Measurements from ENCODE around the gene SMARCE1.

The SMARCE1 gene

DNA sequence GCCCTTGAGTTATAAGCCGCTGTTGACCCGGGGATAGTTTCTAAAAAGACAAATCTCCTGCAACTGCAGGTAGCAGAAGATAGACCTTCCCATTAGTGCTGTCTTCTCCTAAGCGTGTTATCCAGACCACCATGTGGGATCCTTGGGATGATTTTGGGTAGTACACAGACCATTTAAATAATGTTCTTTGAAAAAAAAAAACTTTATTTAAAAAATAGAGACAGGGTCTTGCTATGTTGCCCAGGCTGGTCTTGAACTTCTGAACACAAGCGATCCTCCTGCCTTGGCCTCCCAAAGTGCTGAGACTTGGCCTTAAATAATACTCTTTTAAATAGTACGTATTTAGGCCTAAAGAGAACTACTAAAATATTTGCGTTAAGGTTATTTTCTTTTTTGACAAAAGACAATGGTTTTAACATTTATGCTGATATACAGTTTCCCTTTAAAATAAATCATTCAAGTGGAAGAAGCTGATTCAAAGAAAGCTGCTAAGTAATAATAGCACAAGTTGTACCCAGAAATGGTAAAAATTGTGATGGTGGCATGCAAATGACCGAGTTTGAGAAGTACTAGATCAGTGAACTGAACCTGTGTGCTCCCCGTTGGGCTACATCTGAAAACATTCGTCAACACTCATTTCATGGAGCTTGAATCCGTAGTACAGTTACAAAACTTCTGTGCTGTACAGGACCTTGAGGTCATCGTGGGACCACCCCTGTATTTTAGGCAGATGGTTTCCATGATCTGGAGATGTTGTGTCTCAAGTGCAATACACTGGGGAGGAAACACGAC is 24.0 kb downstream of the SMARCE1 start:
- Mint-ChIP-seq H3K27me3 (no peaks in the 10 kb centered on the region), H3K9me3 (no peaks in the 10 kb centered on the region), H3K4me3 (peak overlapping the region; percentile 69 to 71), H3K4me1 (peaks cover 39 to 69% of the 10 kb centered on the region in 2 donors), H3K36me3 (peaks cover 8 to 12% of the 10 kb centered on the region in 2 donors), H3K27ac (peak overlapping the region; percentile 75)
- ATAC-seq (replicated peaks) (peak; percentile 64 to 67), DNase-seq (peak; percentile 53)

DNA sequence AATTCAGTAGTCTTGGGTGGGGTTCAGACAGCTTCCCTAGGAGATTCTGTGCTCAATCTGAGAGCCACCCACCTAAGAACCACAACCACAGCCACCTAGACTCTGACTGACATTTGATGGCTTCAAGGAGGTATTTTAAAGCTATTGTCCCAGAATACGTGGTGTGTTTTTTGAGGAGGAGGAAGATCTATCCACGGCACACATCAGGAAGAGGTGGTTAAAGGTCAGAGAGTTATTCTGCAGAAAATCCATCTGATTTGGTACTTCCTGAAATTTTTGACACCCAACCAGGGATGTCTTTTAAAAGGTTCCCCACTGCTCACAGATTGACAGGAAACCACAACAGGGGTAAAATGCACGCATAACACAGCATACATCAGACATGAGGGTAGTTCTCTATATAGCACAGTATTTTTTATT is 25.1 kb downstream of the SMARCE1 start:
- Mint-ChIP-seq H3K9me3 (no peaks in the 10 kb centered on the region), H3K4me1 (peaks cover 45 to 76% of the 10 kb centered on the region in 2 donors), H3K27me3 (no peaks in the 10 kb centered on the region), H3K36me3 (peaks cover 8% of the 10 kb centered on the region in 2 donors), H3K4me3 (peak overlapping the region; percentile 37 to 47), H3K27ac (peak overlapping the region; percentile 72)
- DNase-seq (no peak), ATAC-seq (replicated peaks) (peak; percentile 64 to 73)

DNA sequence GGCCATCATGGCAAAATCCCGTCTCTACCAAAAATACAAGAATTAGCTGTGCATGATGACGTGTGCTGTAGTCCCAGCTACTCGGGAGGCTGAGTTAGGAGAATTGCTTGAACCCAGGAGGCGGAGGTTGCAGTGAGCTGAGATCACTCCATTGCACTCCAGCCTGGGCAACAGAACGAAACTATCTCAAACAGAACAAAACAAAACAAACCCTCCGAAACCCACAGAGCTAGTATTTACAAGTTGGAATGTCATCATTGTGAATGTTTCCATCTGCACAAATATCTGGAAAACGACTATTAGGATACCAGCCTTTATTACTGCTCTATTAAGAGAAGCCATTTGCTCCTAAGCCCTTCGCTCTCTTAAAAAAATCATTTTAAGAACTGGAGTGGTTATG is 26.0 kb downstream of the SMARCE1 start:
- peak overlapping the region; percentile 31 for H3K27ac Mint-ChIP-seq
- peaks cover 54 to 86% of the 10 kb centered on the region in 2 donors for H3K4me1 Mint-ChIP-seq
- H3K27me3 Mint-ChIP-seq, result no peaks in the 10 kb centered on the region
- H3K9me3 Mint-ChIP-seq, result no peaks in the 10 kb centered on the region
- no peak for ATAC-seq (replicated peaks)
- H3K4me3 Mint-ChIP-seq, result peak overlapping the region in 1 of 2 donors; percentile 11
- no peak for DNase-seq
- peaks cover 0 to 5% of the 10 kb centered on the region in 2 donors for H3K36me3 Mint-ChIP-seq

DNA sequence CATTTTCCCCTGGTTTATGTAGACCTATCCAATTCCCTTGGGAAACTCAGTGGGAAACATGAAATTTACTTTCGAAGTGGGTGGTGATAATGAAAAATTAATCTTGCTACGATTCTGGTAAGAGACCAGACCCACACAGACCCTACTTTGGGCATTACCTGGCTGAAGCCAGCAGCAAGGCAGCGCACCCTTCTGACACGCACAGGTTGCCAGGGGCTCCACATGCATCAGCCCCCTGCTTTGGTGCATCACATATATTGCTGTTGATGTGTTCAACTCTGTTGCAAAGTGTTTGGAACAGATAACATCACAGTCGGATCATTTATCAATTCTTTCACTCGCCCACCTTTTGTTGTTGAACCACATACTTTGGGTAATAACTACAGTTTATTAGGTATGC is 26.6 kb downstream of the SMARCE1 start:
- peak overlapping the region; percentile 11 to 45 for H3K4me3 Mint-ChIP-seq
- H3K36me3 Mint-ChIP-seq, result peaks cover 0 to 2% of the 10 kb centered on the region in 2 donors
- no peaks in the 10 kb centered on the region for H3K9me3 Mint-ChIP-seq
- DNase-seq, result no peak
- H3K27me3 Mint-ChIP-seq, result no peaks in the 10 kb centered on the region
- peaks cover 60 to 91% of the 10 kb centered on the region in 2 donors for H3K4me1 Mint-ChIP-seq
- peak overlapping the region; percentile 76 for H3K27ac Mint-ChIP-seq
- ATAC-seq (replicated peaks), result no peak

DNA sequence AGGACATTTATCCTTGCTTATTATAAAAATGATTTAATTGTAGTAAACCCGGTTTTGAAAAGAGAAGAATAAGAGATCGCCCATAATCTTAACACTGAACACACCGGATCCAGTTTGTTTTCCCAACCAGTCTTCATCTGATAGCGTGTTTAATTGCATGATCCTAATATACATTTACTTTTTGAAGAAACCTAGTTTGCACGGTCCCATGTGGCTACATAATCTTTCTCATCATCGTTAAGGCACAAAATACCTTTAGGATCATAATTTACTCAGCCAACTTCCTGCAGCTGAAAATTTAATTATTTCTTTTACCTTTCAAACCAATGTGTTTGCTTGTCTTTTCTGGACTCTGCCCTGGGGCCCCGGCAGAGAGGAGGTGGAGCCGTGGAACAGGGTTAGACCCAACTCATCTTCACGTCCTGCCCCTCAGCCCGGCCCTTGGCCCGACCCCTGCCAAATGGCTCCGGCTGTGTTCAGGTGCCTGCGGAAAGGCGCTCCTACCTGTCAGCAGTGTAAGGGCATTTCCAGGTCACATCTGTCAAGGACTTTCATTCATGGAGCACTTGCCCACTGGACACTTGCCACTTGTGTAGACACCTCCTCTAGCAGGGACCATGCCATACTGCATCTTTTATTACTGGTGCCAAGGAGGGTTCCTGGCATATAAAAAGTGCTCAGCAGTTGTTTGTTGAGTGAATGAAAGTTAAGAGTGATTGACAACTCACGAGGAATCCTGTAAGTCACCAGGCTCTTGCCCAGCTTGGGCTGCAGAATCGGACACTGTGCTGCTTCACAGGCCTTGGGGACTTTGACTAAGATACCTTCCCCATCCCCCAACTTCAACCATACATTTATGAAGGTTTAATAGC is 28.6 kb downstream of the SMARCE1 start:
- Mint-ChIP-seq H3K27ac (peak overlapping the region; percentile 92), H3K27me3 (no peaks in the 10 kb centered on the region), H3K4me3 (peak overlapping the region; percentile 75 to 81)

DNA sequence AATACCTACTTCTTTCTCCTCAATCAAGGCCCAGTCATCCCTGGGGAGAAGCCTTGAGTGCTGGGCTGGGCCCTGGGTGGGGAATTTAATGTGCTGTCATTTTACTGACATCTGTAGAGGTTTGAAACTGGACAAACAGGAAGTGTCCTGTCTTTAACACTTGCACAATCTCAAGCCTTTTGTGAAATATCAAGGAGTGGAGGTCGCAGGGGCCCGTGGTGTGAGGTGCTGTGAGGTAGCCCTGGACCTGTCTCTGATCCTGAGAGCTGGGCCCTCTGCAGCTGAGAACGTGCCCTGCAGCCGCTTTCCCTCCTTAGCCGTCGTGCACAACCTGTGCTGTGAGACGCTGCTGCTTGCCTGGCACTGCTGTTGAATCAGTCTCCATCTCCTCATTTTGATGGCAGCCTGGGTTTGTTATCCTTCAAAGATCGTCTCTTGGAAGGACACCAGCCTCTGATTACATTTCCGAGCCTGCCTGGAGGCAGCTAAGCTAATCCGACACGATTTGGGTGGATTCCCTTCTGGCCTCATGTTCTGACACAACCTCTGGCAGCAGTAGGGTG is 29.9 kb downstream of the SMARCE1 start:
- Mint-ChIP-seq H3K4me3 (peak overlapping the region in 1 of 2 donors; percentile 10), H3K27me3 (no peaks in the 10 kb centered on the region), H3K36me3 (no peaks in the 10 kb centered on the region), H3K4me1 (peaks cover 67 to 95% of the 10 kb centered on the region in 2 donors), H3K9me3 (no peaks in the 10 kb centered on the region), H3K27ac (peak overlapping the region; percentile 75)
- DNase-seq (no peak), ATAC-seq (replicated peaks) (no peak)

More for the DNA sequence above, 28.6 kb downstream of the SMARCE1 start:
- no peaks in the 10 kb centered on the region for H3K36me3 Mint-ChIP-seq
- no peaks in the 10 kb centered on the region for H3K9me3 Mint-ChIP-seq
- H3K4me1 Mint-ChIP-seq, result peaks cover 66 to 92% of the 10 kb centered on the region in 2 donors
- DNase-seq, result no peak
- no peak for ATAC-seq (replicated peaks)

DNA sequence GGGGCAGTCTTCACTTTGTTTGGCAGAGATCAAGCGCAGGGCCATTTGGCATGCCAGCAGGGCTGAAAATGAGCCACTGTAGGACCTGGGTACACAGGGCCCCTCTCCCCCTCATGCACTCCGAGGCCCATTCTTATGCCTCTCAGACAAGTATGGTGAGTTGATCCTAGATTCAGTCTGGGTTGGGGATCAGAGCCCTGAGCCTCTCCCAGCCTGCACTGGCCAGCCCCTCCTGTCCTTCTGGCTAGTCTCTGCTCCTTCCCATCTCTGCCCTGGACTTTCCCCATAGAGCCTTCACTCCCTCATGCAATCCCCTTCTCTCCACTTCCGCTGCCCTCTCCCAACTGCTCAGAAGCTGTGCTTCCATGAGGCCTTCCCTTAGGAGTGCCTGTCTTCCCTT is 31.0 kb downstream of the SMARCE1 start:
- ATAC-seq (replicated peaks) (no peak), DNase-seq (no peak)
- H3K27ac Mint-ChIP-seq, result peak overlapping the region; percentile 81
- H3K4me1 Mint-ChIP-seq, result peaks cover 67 to 93% of the 10 kb centered on the region in 2 donors
- no peaks in the 10 kb centered on the region for H3K27me3 Mint-ChIP-seq
- no peaks in the 10 kb centered on the region for H3K9me3 Mint-ChIP-seq
- H3K36me3 Mint-ChIP-seq, result no peaks in the 10 kb centered on the region
- H3K4me3 Mint-ChIP-seq, result peak overlapping the region in 1 of 2 donors; percentile 33

DNA sequence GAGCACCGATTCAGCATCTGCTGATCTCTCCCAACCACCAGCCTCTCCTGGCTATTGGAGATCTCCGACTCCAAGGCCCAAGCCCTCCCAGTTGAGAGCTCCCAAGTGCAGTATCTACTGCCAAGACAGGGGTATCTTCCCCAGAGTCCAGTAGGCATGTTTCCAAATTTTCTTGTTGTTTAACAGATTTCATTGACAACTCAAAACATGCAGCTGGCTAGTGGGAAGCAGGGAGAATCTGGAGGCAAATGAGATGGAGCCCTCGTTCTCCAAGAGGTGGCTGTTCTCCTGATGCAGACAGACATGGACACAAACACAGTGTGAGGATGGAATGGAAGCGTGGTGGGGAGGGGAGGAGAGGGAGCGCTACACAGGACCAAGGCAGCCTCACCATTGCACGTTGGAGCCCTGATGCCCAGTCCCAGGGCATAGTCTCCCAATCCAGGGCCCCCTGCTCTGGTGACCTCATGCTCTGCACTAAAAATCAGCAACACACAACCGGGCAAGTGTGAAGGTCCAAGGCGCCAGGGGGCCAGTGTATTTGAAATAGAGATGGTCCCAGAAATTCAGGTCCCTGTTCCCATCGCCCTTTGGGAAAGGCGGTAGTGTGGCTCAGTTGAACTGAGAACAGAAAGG is 31.7 kb downstream of the SMARCE1 start:
- H3K36me3 Mint-ChIP-seq, result no peaks in the 10 kb centered on the region
- H3K9me3 Mint-ChIP-seq, result no peaks in the 10 kb centered on the region
- H3K4me1 Mint-ChIP-seq, result peaks cover 63 to 91% of the 10 kb centered on the region in 2 donors
- no peak for DNase-seq
- no peaks in the 10 kb centered on the region for H3K27me3 Mint-ChIP-seq
- no peak for ATAC-seq (replicated peaks)
- H3K27ac Mint-ChIP-seq, result peak overlapping the region; percentile 95
- peak overlapping the region; percentile 57 to 64 for H3K4me3 Mint-ChIP-seq

DNA sequence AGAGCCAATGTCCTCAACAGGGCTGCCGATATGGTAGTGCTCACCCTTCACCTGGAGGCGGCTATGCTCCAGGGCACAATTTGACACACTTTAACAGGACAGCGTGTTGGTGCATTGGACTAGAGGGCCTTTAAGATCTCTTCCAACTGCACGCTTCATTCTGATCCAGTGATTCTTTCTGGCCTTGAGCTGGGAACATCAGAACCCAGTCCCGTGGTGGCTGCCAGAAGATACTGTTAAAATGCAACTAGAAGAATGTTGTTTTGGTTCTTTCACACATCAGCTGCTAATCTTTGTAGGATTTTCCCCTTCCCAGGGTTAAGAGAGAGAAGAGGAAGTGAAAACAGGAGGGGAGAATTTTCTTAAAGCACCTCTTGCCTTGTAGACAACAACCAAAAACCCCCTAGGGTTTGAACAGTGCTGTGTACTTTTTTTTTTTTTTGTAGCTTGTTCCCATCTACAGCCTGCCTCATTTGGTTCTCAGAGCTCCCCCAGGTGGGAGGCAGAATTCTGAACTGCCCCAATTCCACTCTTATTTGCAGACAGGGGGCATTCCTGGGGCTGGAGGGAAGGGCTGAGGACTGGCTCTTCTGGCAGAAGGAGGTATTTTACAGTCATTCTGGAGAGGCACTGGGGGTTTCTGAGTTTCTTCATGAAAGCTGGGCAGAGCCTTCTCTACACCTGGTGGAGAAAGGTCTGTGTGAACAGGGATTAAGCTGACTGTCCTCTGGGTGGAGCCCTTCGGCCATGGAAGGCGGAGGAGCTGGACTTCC is 32.4 kb downstream of the SMARCE1 start:
- Mint-ChIP-seq H3K9me3 (no peaks in the 10 kb centered on the region), H3K36me3 (no peaks in the 10 kb centered on the region), H3K4me1 (peaks cover 64 to 89% of the 10 kb centered on the region in 2 donors), H3K27me3 (no peaks in the 10 kb centered on the region), H3K4me3 (peak overlapping the region; percentile 62 to 66), H3K27ac (peak overlapping the region; percentile 95)
- ATAC-seq (replicated peaks) (peak; percentile 79 to 83), DNase-seq (peak; percentile 82)

DNA sequence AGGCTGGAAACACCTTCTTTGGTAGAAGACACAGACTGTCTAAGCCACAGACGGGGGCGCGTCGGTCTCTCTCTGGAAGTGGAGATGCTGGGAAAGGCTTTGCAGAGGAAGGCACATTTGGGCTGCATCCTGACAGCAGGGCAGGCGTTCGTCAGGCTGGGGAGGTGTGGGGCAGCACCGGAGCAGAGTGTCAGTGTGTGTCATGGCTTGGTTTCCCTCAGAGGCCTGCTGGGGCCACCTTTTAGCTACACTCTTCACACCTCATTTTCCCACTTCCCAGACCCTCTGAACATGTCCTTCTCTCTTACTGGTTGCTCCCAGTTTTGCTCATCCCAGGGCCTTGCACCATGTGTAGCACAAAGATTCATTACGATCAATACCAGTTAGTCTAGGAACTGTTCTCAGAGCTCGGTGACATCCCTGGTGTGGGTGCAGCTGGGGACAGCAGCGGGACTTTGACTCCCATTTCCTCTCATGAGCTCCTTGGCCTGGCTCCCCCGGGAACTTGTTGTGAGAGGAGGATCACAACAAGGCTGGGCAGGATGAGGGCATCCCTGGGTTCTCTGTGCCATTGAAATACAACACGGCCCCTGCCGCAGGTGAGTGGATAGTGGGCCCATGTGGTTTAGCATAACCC is 33.1 kb downstream of the SMARCE1 start:
- no peaks in the 10 kb centered on the region for H3K36me3 Mint-ChIP-seq
- ATAC-seq (replicated peaks) (no peak), DNase-seq (no peak)
- peak overlapping the region; percentile 60 to 62 for H3K4me3 Mint-ChIP-seq
- H3K4me1 Mint-ChIP-seq, result peaks cover 64 to 89% of the 10 kb centered on the region in 2 donors
- H3K27ac Mint-ChIP-seq, result peak overlapping the region; percentile 95
- no peaks in the 10 kb centered on the region for H3K27me3 Mint-ChIP-seq
- no peaks in the 10 kb centered on the region for H3K9me3 Mint-ChIP-seq

DNA sequence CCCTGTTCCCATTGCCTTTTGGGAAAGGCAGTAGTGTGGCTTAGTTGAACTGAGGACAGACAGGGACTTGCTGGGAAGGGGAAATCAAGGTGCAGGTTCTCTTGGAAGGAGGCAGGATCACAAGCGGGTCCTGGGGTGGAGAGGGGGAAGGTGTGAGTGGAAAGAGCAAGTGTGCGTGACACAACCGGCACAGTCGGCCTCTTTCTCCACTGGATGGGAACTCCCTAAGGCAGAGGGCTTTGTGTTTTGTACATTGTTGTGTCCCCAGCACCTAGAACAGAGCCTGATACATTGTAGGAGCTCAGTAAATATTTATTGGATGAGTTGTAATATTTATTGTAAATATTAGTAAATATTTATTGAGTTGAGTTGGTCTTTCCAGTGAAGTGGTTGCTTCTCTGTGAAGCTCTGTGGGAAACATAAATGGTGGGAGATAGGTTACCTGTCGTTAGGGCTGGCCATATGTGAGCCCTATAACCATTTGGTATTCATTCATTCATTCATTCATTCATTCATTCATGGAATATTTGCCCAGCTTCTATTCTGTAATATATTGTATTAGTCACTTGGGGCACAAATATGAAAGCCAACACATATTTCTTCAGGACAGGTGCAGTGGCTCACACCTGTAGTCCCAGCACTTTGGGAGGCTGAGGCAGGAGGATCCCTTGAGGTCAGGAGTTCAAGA is 34.0 kb downstream of the SMARCE1 start:
- H3K4me3 Mint-ChIP-seq, result peak overlapping the region in 1 of 2 donors; percentile 29
- no peaks in the 10 kb centered on the region for H3K27me3 Mint-ChIP-seq
- no peaks in the 10 kb centered on the region for H3K9me3 Mint-ChIP-seq
- peak overlapping the region; percentile 92 for H3K27ac Mint-ChIP-seq
- ATAC-seq (replicated peaks) (no peak), DNase-seq (no peak)
- no peaks in the 10 kb centered on the region for H3K36me3 Mint-ChIP-seq
- H3K4me1 Mint-ChIP-seq, result peaks cover 67 to 90% of the 10 kb centered on the region in 2 donors

DNA sequence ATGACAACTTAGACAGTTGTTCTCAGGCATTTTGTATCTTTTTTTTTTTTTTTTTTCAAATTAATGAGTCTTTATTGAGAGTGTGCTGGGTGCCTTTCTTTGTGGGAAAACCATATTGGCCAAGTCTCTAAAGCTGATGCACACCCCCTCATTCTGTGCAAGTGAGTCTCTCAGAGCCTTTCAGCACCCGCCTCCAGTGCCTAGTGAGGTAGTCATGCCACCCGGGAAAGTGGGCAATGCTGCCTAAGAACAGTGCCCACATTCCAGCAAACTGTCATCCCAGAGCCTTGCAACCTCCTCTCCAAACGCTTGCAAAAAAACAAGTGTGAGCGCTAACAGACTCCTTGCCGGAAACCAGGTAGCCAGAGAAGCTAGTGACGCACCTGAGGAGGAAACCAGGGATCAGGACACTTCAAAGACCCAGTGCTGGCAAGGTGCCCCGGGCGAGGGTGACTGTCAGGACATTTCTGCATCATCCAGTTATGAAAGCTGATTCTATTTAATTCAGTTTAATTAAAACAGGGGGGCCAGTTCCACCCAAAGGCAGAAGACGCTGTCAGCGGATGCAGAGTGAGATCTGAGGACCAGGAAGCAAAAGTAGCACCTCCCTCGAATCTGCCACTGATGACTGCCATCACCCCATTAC is 34.9 kb downstream of the SMARCE1 start:
- DNase-seq, result no peak
- peak overlapping the region in 1 of 2 donors; percentile 29 for H3K4me3 Mint-ChIP-seq
- no peak for ATAC-seq (replicated peaks)
- peak overlapping the region; percentile 92 for H3K27ac Mint-ChIP-seq
- no peaks in the 10 kb centered on the region for H3K36me3 Mint-ChIP-seq
- H3K9me3 Mint-ChIP-seq, result no peaks in the 10 kb centered on the region
- H3K27me3 Mint-ChIP-seq, result no peaks in the 10 kb centered on the region
- H3K4me1 Mint-ChIP-seq, result peaks cover 70 to 94% of the 10 kb centered on the region in 2 donors
